ENCODE data around the gene ACTL7A.
A peak's percentile ranks its signal among the peaks of the same experiment; 100 is the strongest.
"Not testable (repeated sequence)": the region's sequence is repeated elsewhere in the genome, so short reads cannot be mapped to it uniquely, and the experiment has no call there.

Gene ACTL7A

GRCh38 chr9:108877524-108877923 lies 15.5 kb downstream of the ACTL7A start:
- DNase-seq (ENCODE audit: low spot score) = no peak

GRCh38 chr9:108880738-108881316 lies 18.8 kb downstream of the ACTL7A start:
- DNase-seq (ENCODE audit: low spot score) = no peak

- DNase-seq (ENCODE audit: low spot score) = no peak
Observed at GRCh38 chr9:108882052-108882888, 20.2 kb downstream of the ACTL7A start.

- DNase-seq (ENCODE audit: low spot score) = no peak
Observed at GRCh38 chr9:108883085-108883484, 21.0 kb downstream of the ACTL7A start.

GRCh38 chr9:108884701-108885100 lies 22.6 kb downstream of the ACTL7A start:
- no peak for DNase-seq (ENCODE audit: low spot score)

- DNase-seq (ENCODE audit: low spot score) = peak; percentile 47
Observed at GRCh38 chr9:108885643-108886348, 23.7 kb downstream of the ACTL7A start.

GRCh38 chr9:108886594-108887271 lies 24.7 kb downstream of the ACTL7A start:
- not testable (repeated sequence) for DNase-seq (ENCODE audit: low spot score)

- DNase-seq (ENCODE audit: low spot score) = no peak
Observed at GRCh38 chr9:108889649-108890067, 27.6 kb downstream of the ACTL7A start.

- DNase-seq (ENCODE audit: low spot score) = no peak
Observed at GRCh38 chr9:108894225-108894997, 32.3 kb downstream of the ACTL7A start.

- DNase-seq (ENCODE audit: low spot score) = no peak
Observed at GRCh38 chr9:108897324-108898096, 35.4 kb downstream of the ACTL7A start.

GRCh38 chr9:108899023-108899695 lies 37.1 kb downstream of the ACTL7A start:
- not testable (repeated sequence) for DNase-seq (ENCODE audit: low spot score)

GRCh38 chr9:108900176-108900575 lies 38.1 kb downstream of the ACTL7A start:
- DNase-seq (ENCODE audit: low spot score) = no peak

- no peak for DNase-seq (ENCODE audit: low spot score)
Observed at GRCh38 chr9:108903420-108904103, 41.5 kb downstream of the ACTL7A start.

GRCh38 chr9:108904161-108904560 lies 42.1 kb downstream of the ACTL7A start:
- no peak for DNase-seq (ENCODE audit: low spot score)

GRCh38 chr9:108905494-108905893 lies 43.4 kb downstream of the ACTL7A start:
- no peak for DNase-seq (ENCODE audit: low spot score)

GRCh38 chr9:108910402-108910801 lies 48.3 kb downstream of the ACTL7A start:
- no peak for DNase-seq (ENCODE audit: low spot score)

- no peak for DNase-seq (ENCODE audit: low spot score)
Observed at GRCh38 chr9:108910914-108911313, 48.8 kb downstream of the ACTL7A start.

- no peak for DNase-seq (ENCODE audit: low spot score)
Observed at GRCh38 chr9:108911820-108912219, 49.8 kb downstream of the ACTL7A start.
